Mesenchymal stem cell (in vitro differentiated cells and primary cell): ENCODE results near the gene ADTRP.

Experiments
- DNase-seq: peaks from one replicate; pipeline ENCODE4 v3.0.0-alpha.2; 2013
- H2AFZ ChIP-seq: one replicate; pipeline ENCODE4 v1.6.1; 2013; ENCODE audit warnings: low read depth, mild to moderate bottlenecking, control low read depth, inconsistent platforms, low read length, moderate library complexity
- H2AK5ac ChIP-seq: 2 replicates; pipeline ENCODE4 v1.6.1; 2013; ENCODE audit warnings: low read length, moderate library complexity, mild to moderate bottlenecking, inconsistent platforms; ENCODE audit not compliant: severe bottlenecking
- H2BK120ac ChIP-seq: one replicate; pipeline ENCODE4 v1.6.1; 2013; ENCODE audit warnings: low read depth, mild to moderate bottlenecking, inconsistent platforms, low read length, moderate library complexity
- H2BK12ac ChIP-seq, 2 experiments: one replicate each; pipeline ENCODE4 v1.6.1; 2013; ENCODE audit warnings: inconsistent platforms in 2 of 2, low read length in 2 of 2, mild to moderate bottlenecking in 2 of 2, moderate library complexity in 2 of 2, control low read depth in 1 of 2
- H2BK15ac ChIP-seq: one replicate; pipeline ENCODE4 v1.6.1; 2013; ENCODE audit warnings: mild to moderate bottlenecking, low read depth, inconsistent platforms; ENCODE audit not compliant: poor library complexity, severe bottlenecking
- H2BK5ac ChIP-seq: 2 replicates; pipeline ENCODE4 v1.6.1; 2013; ENCODE audit warnings: low read depth, mild to moderate bottlenecking, low read length, control low read depth, inconsistent platforms; ENCODE audit not compliant: poor library complexity, severe bottlenecking
- H3K14ac ChIP-seq, 2 experiments: one replicate each; pipeline ENCODE4 v1.6.1; 2013; ENCODE audit warnings: inconsistent platforms in 2 of 2, low read length in 2 of 2, control low read depth in 1 of 2, mild to moderate bottlenecking in 1 of 2, moderate library complexity in 1 of 2
- H3K18ac ChIP-seq, 2 experiments: one replicate each; pipeline ENCODE4 v1.6.1; 2013; ENCODE audit warnings: inconsistent platforms in 2 of 2, low read length in 2 of 2, control low read depth in 1 of 2, low read depth in 1 of 2, mild to moderate bottlenecking in 1 of 2
- H3K23ac ChIP-seq, 2 experiments: one replicate each; pipeline ENCODE4 v1.6.1; 2013; ENCODE audit warnings: inconsistent platforms in 2 of 2, low read length in 2 of 2, mild to moderate bottlenecking in 2 of 2, moderate library complexity in 2 of 2, control low read depth in 1 of 2
- H3K27ac ChIP-seq: 2 replicates; pipeline ENCODE4 v1.5.1; 2013; ENCODE audit warnings: mild to moderate bottlenecking, moderate library complexity, low read length, control low read depth, inconsistent platforms; ENCODE audit not compliant: poor library complexity, severe bottlenecking
- H3K27me3 ChIP-seq, 2 experiments: 2 replicates each; pipeline versions ENCODE4 v1.6.1 to v1.7.0; 2013; ENCODE audit warnings: low read length in 2 of 2, mild to moderate bottlenecking in 2 of 2, moderate library complexity in 2 of 2, control low read depth in 1 of 2, inconsistent platforms in 1 of 2; ENCODE audit not compliant: control insufficient read depth in 1 of 2, insufficient read depth in 1 of 2
- H3K36me3 ChIP-seq, 2 experiments: 2 replicates each; pipeline versions ENCODE4 v1.6.1 to v1.7.0; 2013; ENCODE audit warnings: low read length in 2 of 2, control low read depth in 1 of 2, inconsistent platforms in 1 of 2, low read depth in 1 of 2, mild to moderate bottlenecking in 1 of 2; ENCODE audit not compliant: insufficient read depth in 2 of 2, control insufficient read depth in 1 of 2
- H3K4ac ChIP-seq, 2 experiments: one replicate each; pipeline ENCODE4 v1.6.1; 2013; ENCODE audit warnings: inconsistent platforms in 2 of 2, low read length in 2 of 2, mild to moderate bottlenecking in 2 of 2, moderate library complexity in 2 of 2, control low read depth in 1 of 2, low read depth in 1 of 2
- H3K4me1 ChIP-seq: 2 replicates; pipeline ENCODE4 v1.6.1; 2013; ENCODE audit warnings: low read depth, low read length, control low read depth; ENCODE audit not compliant: control insufficient read depth, insufficient read depth
- H3K4me2 ChIP-seq: 2 replicates; pipeline ENCODE4 v1.6.1; 2013; ENCODE audit warnings: low read length, mild to moderate bottlenecking, inconsistent platforms; ENCODE audit not compliant: poor library complexity, severe bottlenecking
- H3K4me3 ChIP-seq, 2 experiments: 2 replicates each; pipeline versions ENCODE4 v1.5.1 to v1.7.0; 2013; ENCODE audit warnings: low read length in 2 of 2, mild to moderate bottlenecking in 2 of 2, control low read depth in 1 of 2, low read depth in 1 of 2; ENCODE audit not compliant: insufficient read depth in 1 of 2
- H3K79me1 ChIP-seq: replicated peaks from 2 replicates; pipeline ENCODE4 v1.6.1; 2013; ENCODE audit warnings: mild to moderate bottlenecking, control low read depth, low read length, inconsistent platforms; ENCODE audit not compliant: poor library complexity, severe bottlenecking
- H3K9ac ChIP-seq: 2 replicates; pipeline ENCODE4 v1.7.0; 2013; ENCODE audit warnings: mild to moderate bottlenecking, low read length, moderate library complexity
- H3K9me3 ChIP-seq: 2 replicates; pipeline ENCODE4 v1.7.0; 2013; ENCODE audit warnings: mild to moderate bottlenecking, low read length; ENCODE audit not compliant: control insufficient read depth
- H4K8ac ChIP-seq: one replicate; pipeline ENCODE4 v1.6.1; 2013; ENCODE audit warnings: inconsistent platforms, mild to moderate bottlenecking, low read length, moderate library complexity
- H4K91ac ChIP-seq: one replicate; pipeline ENCODE4 v1.6.1; 2013; ENCODE audit warnings: mild to moderate bottlenecking, low read length, inconsistent platforms
- WGBS: methylation state at CpG from one replicate; pipeline ENCODE4 v1.1.7; 2013; ENCODE audit warnings: mixed read lengths; 5-methylcytosine and 5-hydroxymethylcytosine counted together

The ADTRP gene

DNA sequence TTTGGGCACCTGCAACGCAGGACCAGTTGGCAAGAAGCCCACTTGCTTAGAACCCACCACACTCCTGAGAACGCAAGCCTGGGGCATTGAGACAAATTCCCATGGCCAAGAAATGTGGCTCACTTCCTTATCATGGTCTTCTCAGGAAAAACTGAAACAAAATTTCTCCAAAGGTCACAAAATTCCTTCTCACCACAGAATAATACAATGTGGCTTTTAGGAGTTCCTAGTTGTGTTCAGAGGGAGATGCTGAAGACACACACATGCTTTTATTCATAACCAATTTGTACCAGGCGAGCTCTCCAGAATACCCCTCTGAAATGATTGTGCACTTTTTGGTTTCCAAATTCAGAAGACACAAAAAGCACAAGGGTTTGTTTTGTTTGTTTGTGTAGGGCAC is 31.6 kb downstream of the ADTRP start:
- Histone ChIP-seq H4K8ac (no peak overlapping the region), H3K4ac (no peak overlapping the region), H2BK120ac (no peak overlapping the region), H3K18ac (no peak overlapping the region), H2AK5ac (no peak overlapping the region), H3K4me3 (no peak overlapping the region), H3K14ac (no peak overlapping the region), H3K9ac (no peak overlapping the region), H3K4me1 (no peaks in the 10 kb centered on the region), H2BK12ac (no peak overlapping the region), H3K79me1 (no peaks in the 10 kb centered on the region), H3K27ac (no peak overlapping the region), H3K4me2 (no peak overlapping the region), H2AFZ (no peak overlapping the region), H3K36me3 (peaks cover 0 to 15% of the 10 kb centered on the region in 2 experiments), H2BK5ac (no peak overlapping the region), H3K27me3 (no peaks in the 10 kb centered on the region), H4K91ac (no peak overlapping the region), H3K9me3 (no peaks in the 10 kb centered on the region), H3K23ac (no peak overlapping the region), H2BK15ac (no peak overlapping the region)
- no peak for DNase-seq
- WGBS = 72% methylated on average over 2 of the region's 3 CpGs

DNA sequence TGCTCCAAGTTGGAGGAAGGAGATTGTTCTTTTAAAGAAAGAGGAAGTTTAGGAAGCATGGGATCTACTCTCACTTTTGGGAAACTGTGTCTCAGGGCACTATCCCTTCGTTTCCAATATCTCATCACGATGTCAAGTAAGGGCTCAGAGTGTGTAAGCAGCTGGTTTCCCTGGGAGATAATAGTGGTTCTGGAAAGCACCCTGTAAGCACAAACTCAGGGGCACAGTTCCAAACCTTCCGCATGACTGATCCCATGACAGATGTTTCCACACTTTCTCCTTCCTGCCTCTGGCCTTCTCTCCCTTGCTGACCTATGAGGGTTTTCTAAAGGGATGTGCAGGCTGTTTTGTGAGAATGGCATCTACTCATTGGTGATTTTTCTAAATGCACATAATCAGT is 33.9 kb downstream of the ADTRP start:
- no peak overlapping the region for H2BK120ac ChIP-seq
- peaks cover 0 to 15% of the 10 kb centered on the region in 2 experiments for H3K36me3 ChIP-seq
- H3K9me3 ChIP-seq = no peaks in the 10 kb centered on the region
- H3K4me3 ChIP-seq = no peak overlapping the region
- H3K4me2 ChIP-seq = no peak overlapping the region
- no peak overlapping the region for H3K23ac ChIP-seq
- WGBS = 80% methylated on average over 2 of the region's 3 CpGs
- no peak overlapping the region for H2BK15ac ChIP-seq
- no peak overlapping the region for H2AK5ac ChIP-seq
- peak overlapping the region in 1 of 2 experiments; percentile 42 for H3K18ac ChIP-seq
- H3K27me3 ChIP-seq = no peaks in the 10 kb centered on the region
- no peak overlapping the region for H2BK12ac ChIP-seq
- peak; percentile 85 for DNase-seq
- H3K79me1 ChIP-seq = no peaks in the 10 kb centered on the region
- no peak overlapping the region for H4K91ac ChIP-seq
- peak overlapping the region; percentile 84 for H3K9ac ChIP-seq
- no peak overlapping the region for H4K8ac ChIP-seq
- no peak overlapping the region for H2BK5ac ChIP-seq
- no peak overlapping the region for H3K4ac ChIP-seq
- no peak overlapping the region for H2AFZ ChIP-seq
- no peak overlapping the region for H3K14ac ChIP-seq
- no peak overlapping the region for H3K27ac ChIP-seq
- no peaks in the 10 kb centered on the region for H3K4me1 ChIP-seq

DNA sequence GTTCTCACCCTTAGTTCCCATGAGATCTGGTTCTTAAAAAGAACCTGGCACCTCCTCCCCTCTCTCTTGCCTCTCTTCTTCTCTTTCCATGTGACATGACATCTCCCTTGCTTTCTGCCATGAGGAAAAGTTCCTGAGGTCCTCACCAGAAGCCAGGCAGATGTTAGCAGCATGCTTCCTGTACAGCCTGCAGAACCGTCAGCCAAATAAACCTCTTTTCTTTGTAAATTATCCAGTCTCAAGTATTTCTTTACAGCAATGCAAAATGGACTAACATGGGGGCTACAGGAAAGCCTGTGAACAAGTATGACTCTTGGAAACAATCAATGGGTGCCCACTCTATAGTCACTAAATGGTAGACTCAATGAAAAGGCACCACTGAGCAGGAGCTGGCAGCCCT is 34.5 kb downstream of the ADTRP start:
- no peak overlapping the region for H2AK5ac ChIP-seq
- no peak overlapping the region for H3K14ac ChIP-seq
- H2AFZ ChIP-seq = no peak overlapping the region
- H3K4me1 ChIP-seq = no peaks in the 10 kb centered on the region
- no peak overlapping the region for H2BK15ac ChIP-seq
- no peak overlapping the region for H3K27ac ChIP-seq
- peak overlapping the region in 1 of 2 experiments; percentile 42 for H3K18ac ChIP-seq
- H2BK120ac ChIP-seq = no peak overlapping the region
- peak overlapping the region; percentile 84 for H3K9ac ChIP-seq
- DNase-seq = no peak
- no peak overlapping the region for H3K4me3 ChIP-seq
- no peak overlapping the region for H2BK5ac ChIP-seq
- no peak overlapping the region for H3K4ac ChIP-seq
- H3K4me2 ChIP-seq = no peak overlapping the region
- peaks cover 0 to 15% of the 10 kb centered on the region in 2 experiments for H3K36me3 ChIP-seq
- H4K91ac ChIP-seq = no peak overlapping the region
- WGBS = 89% methylated on average over 1 of the region's 1 CpG
- no peaks in the 10 kb centered on the region for H3K79me1 ChIP-seq
- H3K23ac ChIP-seq = no peak overlapping the region
- H3K27me3 ChIP-seq = no peaks in the 10 kb centered on the region
- peak overlapping the region in 1 of 2 experiments; percentile 45 for H2BK12ac ChIP-seq
- no peaks in the 10 kb centered on the region for H3K9me3 ChIP-seq
- no peak overlapping the region for H4K8ac ChIP-seq

DNA sequence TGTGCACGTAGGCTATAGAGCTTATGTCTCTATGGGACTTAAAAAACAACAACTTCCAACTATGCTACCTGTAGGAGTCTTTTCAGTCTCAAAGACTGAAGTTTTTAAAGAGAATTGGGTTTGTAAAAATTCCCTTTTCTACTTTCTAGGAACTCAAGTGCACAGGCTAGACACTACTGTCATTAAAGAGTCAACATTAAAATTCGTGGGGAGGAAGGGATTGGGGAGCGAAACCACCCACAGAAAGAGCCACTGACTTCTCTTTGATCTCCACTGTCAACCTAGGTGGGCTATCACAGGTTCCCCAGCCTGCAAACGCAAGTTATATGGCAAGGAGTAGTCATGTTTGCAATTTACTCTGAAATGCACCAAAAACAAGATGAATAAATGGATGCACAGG is 37.7 kb downstream of the ADTRP start:
- no peak overlapping the region for H2BK5ac ChIP-seq
- DNase-seq = no peak
- H3K4me3 ChIP-seq = no peak overlapping the region
- H3K4me2 ChIP-seq = no peak overlapping the region
- no peak overlapping the region for H3K27ac ChIP-seq
- no peak overlapping the region for H3K4ac ChIP-seq
- H4K91ac ChIP-seq = no peak overlapping the region
- H2AK5ac ChIP-seq = peak overlapping the region; percentile 43
- peaks cover 2% of the 10 kb centered on the region for H3K4me1 ChIP-seq
- H3K36me3 ChIP-seq = peaks cover 4 to 28% of the 10 kb centered on the region in 2 experiments
- H3K79me1 ChIP-seq = no peaks in the 10 kb centered on the region
- H3K27me3 ChIP-seq = no peaks in the 10 kb centered on the region
- H3K18ac ChIP-seq = no peak overlapping the region
- H2BK120ac ChIP-seq = no peak overlapping the region
- H2BK15ac ChIP-seq = no peak overlapping the region
- H2BK12ac ChIP-seq = no peak overlapping the region
- H3K9me3 ChIP-seq = no peaks in the 10 kb centered on the region
- no peak overlapping the region for H3K9ac ChIP-seq
- no peak overlapping the region for H4K8ac ChIP-seq
- 67% methylated on average over 3 of the region's 4 CpGs for WGBS
- no peak overlapping the region for H3K14ac ChIP-seq
- no peak overlapping the region for H3K23ac ChIP-seq
- no peak overlapping the region for H2AFZ ChIP-seq
